GM12873 (cell line): ENCODE data around the gene CCDC158.

Experiments
- TF ChIP-seq, protein P1 (sequence below): IDR thresholded peaks from 2 replicates; pipeline ENCODE4 v1.5.1; 2012; ENCODE audit warnings: low read depth, mild to moderate bottlenecking, moderate library complexity, low read length, control low read depth; ENCODE audit not compliant: insufficient read depth; ENCODE audit errors: missing control alignments

The CCDC158 gene

DNA sequence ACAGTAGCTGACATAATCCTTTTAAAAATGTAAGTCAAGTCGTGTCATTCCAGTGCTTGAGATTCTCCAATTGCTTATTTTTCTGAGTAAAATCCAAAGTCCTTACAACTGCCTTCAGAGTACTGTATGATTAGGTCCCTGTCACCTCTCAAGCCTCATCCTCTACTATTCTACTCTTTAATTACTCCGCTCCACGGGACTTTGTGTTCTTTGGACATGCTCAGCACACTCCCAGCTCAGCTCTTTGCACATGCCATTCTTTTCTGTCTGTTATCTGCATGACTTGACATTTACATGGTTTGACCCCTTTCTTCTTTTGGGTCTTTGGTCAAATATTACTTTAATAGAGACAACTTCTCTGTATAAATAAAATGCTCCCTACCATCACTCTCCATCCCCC lies 154.3 kb downstream of the CCDC158 start:
- TF ChIP-seq, protein P1, sequence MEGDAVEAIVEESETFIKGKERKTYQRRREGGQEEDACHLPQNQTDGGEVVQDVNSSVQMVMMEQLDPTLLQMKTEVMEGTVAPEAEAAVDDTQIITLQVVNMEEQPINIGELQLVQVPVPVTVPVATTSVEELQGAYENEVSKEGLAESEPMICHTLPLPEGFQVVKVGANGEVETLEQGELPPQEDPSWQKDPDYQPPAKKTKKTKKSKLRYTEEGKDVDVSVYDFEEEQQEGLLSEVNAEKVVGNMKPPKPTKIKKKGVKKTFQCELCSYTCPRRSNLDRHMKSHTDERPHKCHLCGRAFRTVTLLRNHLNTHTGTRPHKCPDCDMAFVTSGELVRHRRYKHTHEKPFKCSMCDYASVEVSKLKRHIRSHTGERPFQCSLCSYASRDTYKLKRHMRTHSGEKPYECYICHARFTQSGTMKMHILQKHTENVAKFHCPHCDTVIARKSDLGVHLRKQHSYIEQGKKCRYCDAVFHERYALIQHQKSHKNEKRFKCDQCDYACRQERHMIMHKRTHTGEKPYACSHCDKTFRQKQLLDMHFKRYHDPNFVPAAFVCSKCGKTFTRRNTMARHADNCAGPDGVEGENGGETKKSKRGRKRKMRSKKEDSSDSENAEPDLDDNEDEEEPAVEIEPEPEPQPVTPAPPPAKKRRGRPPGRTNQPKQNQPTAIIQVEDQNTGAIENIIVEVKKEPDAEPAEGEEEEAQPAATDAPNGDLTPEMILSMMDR: no peak

GRCh38 chr4:76265631-76266218 lies 155.2 kb downstream of the CCDC158 start:
- TF ChIP-seq, protein P1: no peak
